ENCODE results near the gene ECI2. TPM values are rescaled to one million over a fixed set of nuclear protein-coding genes. Genes with fewer than 3 reads are reported as not detected.

Gene ECI2
- total and polyA plus RNA-seq, 2 donors (not counting 1 experiment from before 2014, with no cell fraction given): 15.2 to 28.3 TPM

- H3K4me1 ChIP-seq (ENCODE audit: control insufficient read depth in 2 of 2, insufficient read depth in 2 of 2, low read length in 2 of 2): no peaks in the 10 kb centered on the region
- ATAC-seq (ENCODE audit: low read depth) (no peak), DNase-seq (no peak)
- no peak overlapping the region for H3K4me3 Mint-ChIP-seq
- no peaks in the 10 kb centered on the region for H3K79me2 ChIP-seq (ENCODE audit: control insufficient read depth, insufficient read depth, low read length)
- WGBS (ENCODE audit: insufficient coverage): 100% methylated on average over 1 of the region's 6 CpGs
- intact Hi-C loops (cut with micrococcal nuclease): no loop called here
- H3K4me2 ChIP-seq (replicated peaks; ENCODE audit: low read depth, low read length, poor library complexity, severe bottlenecking): no peak overlapping the region
- H4K20me1 ChIP-seq (ENCODE audit: control insufficient read depth, insufficient read depth, low read length, poor library complexity, severe bottlenecking): no peaks in the 10 kb centered on the region
- H3K36me3 ChIP-seq (replicated peaks in 1 of 2; ENCODE audit: control extremely low read depth in 1 of 2, control insufficient read depth in 1 of 2, extremely low read depth in 1 of 2, insufficient read depth in 2 of 2, low read length in 1 of 2): no peaks in the 10 kb centered on the region
- no peak overlapping the region for H3K4me3 ChIP-seq (ENCODE audit: control extremely low read depth in 1 of 5, extremely low read depth in 1 of 5, insufficient read depth in 1 of 5, low read depth in 2 of 5, low read length in 4 of 5)
- H3K27me3 Mint-ChIP-seq: peaks cover 22% of the 10 kb centered on the region
- POLR2A ChIA-PET: no interaction called here
- CTCF ChIA-PET: no interaction called here
- no peaks in the 10 kb centered on the region for H3K9me3 Mint-ChIP-seq (ENCODE audit: insufficient read depth)
- peaks cover 0 to 5% (median 1%) of the 10 kb centered on the region in 4 experiments for H3K27me3 ChIP-seq (replicated peaks in 1 of 4; ENCODE audit: control extremely low read depth in 1 of 4, control insufficient read depth in 3 of 4, insufficient read depth in 4 of 4, low read length in 3 of 4)
- H3K9ac ChIP-seq (ENCODE audit: low read length): no peak overlapping the region
- no peaks in the 10 kb centered on the region for H3K4me1 Mint-ChIP-seq
- TF ChIP-seq EZH2 (IDR thresholded peaks at IDR 0.05; ENCODE audit: borderline replicate concordance, insufficient read depth, low read depth, low read length, poor library complexity, severe bottlenecking): no peak
- TF ChIP-seq CTCF (IDR thresholded peaks at IDR 0.05): no peak
- no peak overlapping the region for H3K27ac Mint-ChIP-seq
- H2AFZ ChIP-seq (ENCODE audit: insufficient read depth, low read depth, low read length, poor library complexity, severe bottlenecking): no peak overlapping the region
- H3K27ac ChIP-seq (ENCODE audit: low read length in 2 of 2): no peak overlapping the region
- H3K9me3 ChIP-seq (ENCODE audit: control extremely low read depth in 1 of 3, control insufficient read depth in 2 of 3, insufficient read depth in 1 of 3, low read length in 2 of 3): no peaks in the 10 kb centered on the region
Observed at GRCh38 chr6:4074478-4075235, 60.7 kb downstream of the ECI2 start.

- H2AFZ ChIP-seq (ENCODE audit: insufficient read depth, low read depth, low read length, poor library complexity, severe bottlenecking): no peak overlapping the region
- DNase-seq (no peak), ATAC-seq (ENCODE audit: low read depth) (no peak)
- Mint-ChIP-seq H3K27ac (no peak overlapping the region), H3K4me1 (no peaks in the 10 kb centered on the region), H3K9me3 (ENCODE audit: insufficient read depth) (no peaks in the 10 kb centered on the region), H3K4me3 (no peak overlapping the region), H3K27me3 (peaks cover 6% of the 10 kb centered on the region)
- POLR2A ChIA-PET: no interaction called here
- 80% methylated on average over 3 of the region's 4 CpGs for WGBS (ENCODE audit: insufficient coverage)
- TF ChIP-seq CTCF (IDR thresholded peaks at IDR 0.05) (no peak), EZH2 (IDR thresholded peaks at IDR 0.05; ENCODE audit: borderline replicate concordance, insufficient read depth, low read depth, low read length, poor library complexity, severe bottlenecking) (no peak)
- CTCF ChIA-PET: interaction anchor here (0.6 kb wide), 1 partner anchor 778 kb away, joined by 3 read pairs; no protein-coding TSS in a partner anchor
- H3K4me1 ChIP-seq (ENCODE audit: control insufficient read depth in 2 of 2, insufficient read depth in 2 of 2, low read length in 2 of 2): no peaks in the 10 kb centered on the region
- no peak overlapping the region for H3K4me2 ChIP-seq (replicated peaks; ENCODE audit: low read depth, low read length, poor library complexity, severe bottlenecking)
- no peaks in the 10 kb centered on the region for H3K27me3 ChIP-seq (replicated peaks in 1 of 4; ENCODE audit: control extremely low read depth in 1 of 4, control insufficient read depth in 3 of 4, insufficient read depth in 4 of 4, low read length in 3 of 4)
- H3K9me3 ChIP-seq (ENCODE audit: control extremely low read depth in 1 of 3, control insufficient read depth in 2 of 3, insufficient read depth in 1 of 3, low read length in 2 of 3): no peaks in the 10 kb centered on the region
- H3K36me3 ChIP-seq (replicated peaks in 1 of 2; ENCODE audit: control extremely low read depth in 1 of 2, control insufficient read depth in 1 of 2, extremely low read depth in 1 of 2, insufficient read depth in 2 of 2, low read length in 1 of 2): no peaks in the 10 kb centered on the region
- H4K20me1 ChIP-seq (ENCODE audit: control insufficient read depth, insufficient read depth, low read length, poor library complexity, severe bottlenecking): no peaks in the 10 kb centered on the region
- H3K27ac ChIP-seq (ENCODE audit: low read length in 2 of 2): no peak overlapping the region
- intact Hi-C loops (cut with micrococcal nuclease): no loop called here
- H3K9ac ChIP-seq (ENCODE audit: low read length): no peak overlapping the region
- H3K79me2 ChIP-seq (ENCODE audit: control insufficient read depth, insufficient read depth, low read length): no peaks in the 10 kb centered on the region
- no peak overlapping the region for H3K4me3 ChIP-seq (ENCODE audit: control extremely low read depth in 1 of 5, extremely low read depth in 1 of 5, insufficient read depth in 1 of 5, low read depth in 2 of 5, low read length in 4 of 5)
Observed at GRCh38 chr6:4071330-4071729, 64.0 kb downstream of the ECI2 start.

Data from B cell (primary cell).